Ovary (tissue), 9 donors: ENCODE results near the gene CHKA. TPM values are rescaled to one million over a fixed set of nuclear protein-coding genes. Genes with fewer than 3 reads are reported as not detected.

Experiments used
- DNase-seq, 5 donors: peaks; one replicate each; pipeline ENCODE4 v3.0.0-alpha.2; 2019 to 2020
- H3K27ac ChIP-seq, 2 donors: fragments of 200-600 bp; one replicate each; pipeline versions ENCODE4 v1.5.1 to v1.8.0; 2019 to 2022
- H3K27me3 ChIP-seq: fragments of 200-600 bp; one replicate; pipeline ENCODE4 v1.8.0; 2022
- H3K36me3 ChIP-seq: fragments of 200-600 bp; sonication (generic); one replicate; pipeline ENCODE4 v1.5.1; 2019
- H3K4me1 ChIP-seq: one replicate; pipeline ENCODE4 v1.8.1; 2013; ENCODE audit warnings: mild to moderate bottlenecking, moderate library complexity; ENCODE audit not compliant: insufficient read depth
- H3K4me3 ChIP-seq: fragments of 200-600 bp; sonication (generic); one replicate; pipeline ENCODE4 v1.5.1; 2017
- H3K9me3 ChIP-seq, 2 donors: fragments of 200-600 bp in 1 of 2; sonication (generic) in 1 of 2; one replicate each; pipeline versions ENCODE4 v1.5.1 to v1.8.1; 2013 to 2019; ENCODE audit warnings: mild to moderate bottlenecking in 1 of 2, moderate library complexity in 1 of 2
- CTCF ChIP-seq, 3 donors: fragments of 450-650 bp in 2 of 3; fragments of 200-600 bp in 1 of 3; IDR thresholded peaks; one replicate each; pipeline versions ENCODE4 v1.5.1 to v1.8.0; 2016 to 2022; ENCODE audit warnings: antibody characterized with exemption in 3 of 3, mild to moderate bottlenecking in 1 of 3
- EP300 ChIP-seq: sonication (generic); formaldehyde crosslinking; IDR thresholded peaks from one replicate; pipeline ENCODE4 v1.6.1; 2017; ENCODE audit warnings: antibody characterized with exemption
- POLR2A ChIP-seq: fragments of 450-650 bp; IDR thresholded peaks from one replicate; pipeline ENCODE4 v1.6.1; 2017; ENCODE audit warnings: antibody characterized with exemption, mild to moderate bottlenecking, moderate library complexity
- WGBS, 3 donors: extraction: QIAGEN DNeasy Blood & Tissue Kit in 1 of 3; methylation state at CpG; one replicate each; pipeline versions ENCODE4 v1.1.5 to v1.1.7; 2013 to 2017; 5-methylcytosine and 5-hydroxymethylcytosine counted together
- intact Hi-C, 4 donors: fragments of 100-400 bp; cut with DNase I; formaldehyde crosslinking; loops; one replicate each; pipeline versions ENCODE4 v1.11.0 to v1.15.1; 2022 to 2023
- polyA plus RNA-seq, 2 donors: library from polyadenylated mRNA; stranded (reverse); fragments of 200-250 nt in 1 of 2; fragments of 350-450 nt in 1 of 2; fragmentation: Illumina TruSeq in 1 of 2; extraction: RNeasy Lipid Tissue Mini Kit (QIAGEN cat#74804) in 1 of 2; gene quantifications; one replicate each; pipeline ENCODE4 v1.2.3, GENCODE V29; 2013 to 2014
- total RNA-seq, 7 donors: library from RNA; depleted of rRNA in 2 of 7; stranded (reverse); fragments of >200 nt in 2 of 7; fragmentation: NEBNext Ultra II Directional in 3 of 7; extraction: Animal tissue kit (Norgen Biotek cat#: 25700) in 3 of 7; gene quantifications; one replicate each; pipeline versions ENCODE4 v1.1.0 to v1.2.4, GENCODE V29; 2016 to 2023
- donor health status: DM: no; HTN: no; CAD: no; lungs with moderate emphysema.
- donor health status: DM: no; HTN: no; CAD: no.
- donor health status: Bipolar disorder and iron deficiency.
- donor health status: DM: yes; HTN: yes; CAD: no.
- donor health status: DM: no; HTN: no; CAD: no.
- donor health status: DM: yes; HTN: yes; CAD: no.

Gene CHKA
- total and polyA plus RNA-seq, 9 donors = 15.6 to 45.3 (median 30.5) TPM

GRCh38 chr11:68038718-68039525 is 82.3 kb downstream of the CHKA start, which contains the start of gene TCIRG1:
Gene TCIRG1, plus strand, starts transcription at chr11:68039025. Its CDS starts 2,247 bp downstream, at chr11:68041272.
- Histone ChIP-seq H3K4me3 (peak within 1 kb of the TSS; percentile 72), H3K36me3 (no peaks in the 10 kb centered on the region), H3K27ac (peak within 1 kb of the TSS; percentile 70 to 84), H3K27me3 (no peaks in the 10 kb centered on the region), H3K9me3 (no peaks in the 10 kb centered on the region), H3K4me1 (peaks cover 14% of the 10 kb centered on the region)
- 3 to 6% (median 4%) methylated on average over 26 to 51 of the region's 51 CpGs for WGBS, 3 donors
- TF ChIP-seq CTCF (IDR thresholded peaks at IDR 0.05) (peak in 1 of 3 donors; percentile 58), EP300 (no peak), POLR2A (peak; percentile 90)
- intact Hi-C loops = loop anchor here in 3 of 4 donors (5.0 to 10.0 kb wide), 3 partner anchors 78 to 166 kb away; partner anchors contain the start of gene CHKA (in 1 of the 3)
- peak; percentile 88 to 91 (median 89) for DNase-seq

GRCh38 chr11:68038226-68038717 is 82.9 kb downstream of the CHKA start:
- TF ChIP-seq CTCF (IDR thresholded peaks at IDR 0.05) = no peak
- TF ChIP-seq EP300 = no peak
- no peak for TF ChIP-seq POLR2A
- H3K27ac ChIP-seq = peak overlapping the region; percentile 70 to 84
- peaks cover 14% of the 10 kb centered on the region for H3K4me1 ChIP-seq
- 15 to 18% (median 17%) methylated on average over 13 of the region's 13 CpGs for WGBS, 3 donors
- intact Hi-C loops = loop anchor here in 3 of 4 donors (5.0 to 10.0 kb wide), 3 partner anchors 79 to 167 kb away; partner anchors contain the start of gene CHKA (in 1 of the 3)
- H3K36me3 ChIP-seq = no peaks in the 10 kb centered on the region
- H3K4me3 ChIP-seq = peak overlapping the region; percentile 72
- DNase-seq = peak in 3 of 5 donors; percentile 37 to 65 (median 57)
- H3K27me3 ChIP-seq = no peaks in the 10 kb centered on the region
- H3K9me3 ChIP-seq = no peaks in the 10 kb centered on the region

- Histone ChIP-seq H3K9me3 (no peaks in the 10 kb centered on the region), H3K4me3 (no peak overlapping the region), H3K36me3 (no peaks in the 10 kb centered on the region), H3K4me1 (peaks cover 14% of the 10 kb centered on the region), H3K27ac (peak overlapping the region; percentile 70 to 84), H3K27me3 (no peaks in the 10 kb centered on the region)
- peak in 2 of 5 donors; percentile 29 to 44 for DNase-seq
- 51 to 69% (median 55%) methylated on average over 20 of the region's 20 CpGs for WGBS, 3 donors
- no peak for TF ChIP-seq EP300
- TF ChIP-seq POLR2A = no peak
- TF ChIP-seq CTCF (IDR thresholded peaks at IDR 0.05) = no peak
- intact Hi-C loops = loop anchor here in 3 of 4 donors (5.0 to 10.0 kb wide), 3 partner anchors 80 to 167 kb away; partner anchors contain the start of gene CHKA (in 1 of the 3)
These were observed 83.6 kb downstream of the CHKA start for GRCh38 chr11:68037411-68038225.

GRCh38 chr11:68036717-68037239 is 84.4 kb downstream of the CHKA start:
- H3K36me3 ChIP-seq = no peaks in the 10 kb centered on the region
- H3K27me3 ChIP-seq = no peaks in the 10 kb centered on the region
- no peak for TF ChIP-seq POLR2A
- no peak for TF ChIP-seq CTCF (IDR thresholded peaks at IDR 0.05)
- no peak for TF ChIP-seq EP300
- peak in 1 of 5 donors; percentile 12 for DNase-seq
- 77 to 83% (median 79%) methylated on average over 13 to 14 of the region's 14 CpGs for WGBS, 3 donors
- H3K9me3 ChIP-seq = no peaks in the 10 kb centered on the region
- H3K4me3 ChIP-seq = no peak overlapping the region
- H3K27ac ChIP-seq = no peak overlapping the region
- peaks cover 17% of the 10 kb centered on the region for H3K4me1 ChIP-seq
- intact Hi-C loops = loop anchor here in 3 of 4 donors (5.0 to 10.0 kb wide), 3 partner anchors 81 to 168 kb away; partner anchors contain the start of gene CHKA (in 1 of the 3)
